GM12872 (cell line): ENCODE results near the gene SPEG.

Source experiments
- CTCF ChIP-seq: IDR thresholded peaks from 3 replicates; pipeline ENCODE4 v1.5.1; 2011; ENCODE audit warnings: low read depth, mild to moderate bottlenecking, low read length, moderate library complexity; ENCODE audit not compliant: insufficient read depth

Gene SPEG

GRCh38 chr2:219547621-219548020 is 113.0 kb downstream of the SPEG start:
- TF ChIP-seq CTCF, result no peak
